ENCODE results near the gene CALM3.

- no peak for TF ChIP-seq CTCF (IDR thresholded peaks at IDR 0.05; ENCODE audit: low read length)
- no peak for TF ChIP-seq EZH2 (optimal IDR thresholded peaks at IDR 0.05; ENCODE audit: low read depth, low read length)
- TF ChIP-seq EZH2phosphoT487 (IDR thresholded peaks at IDR 0.05; ENCODE audit: low read length), result no peak
Measured at GRCh38 chr19:46626446-46626845, 25.3 kb downstream of the CALM3 start.
